Naive thymus-derived CD8-positive, alpha-beta T cell (primary cell): ENCODE data around the gene BBS2. TPM values are rescaled to one million over a fixed set of nuclear protein-coding genes. Genes with fewer than 3 reads are reported as not detected.

Source experiments
- ATAC-seq, 2 donors: fragments of 150-1000 bp; cut with Tn5 transposase in 1 of 2; sonication (Bioruptor Pico), chemical (Tn5 transposase) in 1 of 2; 1 replicate in 1 of 2; 2 replicates in 1 of 2; pipeline ENCODE4 v1.10.0; 2021; ENCODE audit warnings: mild to moderate bottlenecking in 2 of 2, moderate library complexity in 2 of 2
- POLR2A ChIA-PET: fragments of 350-600 bp; sonication (Branson Sonifier 250); formaldehyde crosslinking; loops from one replicate; lab custom pipeline; 2021; ENCODE audit warnings: antibody characterized with exemption; lab: Charles Lee
- DNase-seq, 10 donors: peaks; one replicate each; pipeline versions ENCODE4 v3.0.0 to v3.0.0-alpha.2; 2020 to 2022
- H3K27ac Mint-ChIP-seq, 10 donors: one replicate each; pipeline ENCODE4 v1.8.0; 2020 to 2022; ENCODE audit warnings: mild to moderate bottlenecking in 10 of 10, mixed read lengths in 10 of 10, moderate library complexity in 4 of 10, inconsistent platforms in 1 of 10
- H3K27me3 Mint-ChIP-seq, 5 donors: one replicate each; pipeline ENCODE4 v1.8.0; 2021 to 2022; ENCODE audit warnings: mixed read lengths in 5 of 5
- H3K36me3 Mint-ChIP-seq, 3 donors: one replicate each; pipeline ENCODE4 v1.8.0; 2020 to 2022; ENCODE audit warnings: mixed read lengths in 3 of 3, mild to moderate bottlenecking in 2 of 3, inconsistent platforms in 1 of 3
- H3K4me1 Mint-ChIP-seq, 4 donors: one replicate each; pipeline ENCODE4 v1.8.0; 2021 to 2022; ENCODE audit warnings: mixed read lengths in 4 of 4
- H3K4me3 Mint-ChIP-seq, 10 donors: one replicate each; pipeline ENCODE4 v1.8.0; 2020 to 2022; ENCODE audit warnings: mild to moderate bottlenecking in 10 of 10, mixed read lengths in 10 of 10, moderate library complexity in 6 of 10, inconsistent platforms in 1 of 10
- H3K9me3 Mint-ChIP-seq, 9 donors: one replicate each; pipeline ENCODE4 v1.8.0; 2020 to 2022; ENCODE audit warnings: mixed read lengths in 9 of 9, mild to moderate bottlenecking in 3 of 9, inconsistent platforms in 1 of 9, moderate library complexity in 1 of 9
- polyA plus RNA-seq, 3 donors: library from polyadenylated mRNA; unstranded; fragments of 300-500 nt; fragmentation: Illumina TruSeq; gene quantifications; one replicate each; pipeline ENCODE4 v1.2.3, GENCODE V29; 2021
- total RNA-seq, 8 experiments: library from RNA in 2 of 8; stranded (reverse) in 2 of 8; gene quantifications; one replicate each; pipeline ENCODE4 v1.2.3 and lab custom pipeline; 2021 to 2026

Gene BBS2
- total and polyA plus RNA-seq, 5 experiments from 2014 or later = 35.7 to 107 (median 37.6) TPM

DNA sequence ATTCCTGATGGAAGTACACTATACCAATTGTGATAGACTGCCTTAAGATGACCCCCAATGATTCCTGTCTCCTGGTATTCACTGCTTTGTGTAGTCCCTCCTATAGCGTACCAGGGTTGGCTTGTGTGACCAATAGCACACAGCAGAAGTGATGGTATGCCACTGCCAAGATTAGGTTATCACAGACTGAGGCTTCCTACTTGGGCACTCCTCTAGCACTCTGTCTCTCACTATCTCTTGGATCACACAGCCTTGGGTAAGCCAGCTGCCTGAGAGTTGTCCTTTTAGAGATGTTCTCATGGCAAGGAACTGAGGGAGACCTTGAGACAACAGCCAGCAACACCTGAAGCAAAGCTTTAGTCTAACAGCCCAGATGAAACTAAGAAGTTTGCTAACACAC lies 81.8 kb downstream of the BBS2 start:
- H3K4me1 Mint-ChIP-seq = peaks cover 0 to 14% (median 4%) of the 10 kb centered on the region in 4 donors
- H3K36me3 Mint-ChIP-seq = peaks cover 0 to 76% (median 7%) of the 10 kb centered on the region in 3 donors
- POLR2A ChIA-PET = interaction anchor here (0.7 kb wide), 1 partner anchor 847 kb away, joined by 3 read pairs; no protein-coding TSS in a partner anchor
- DNase-seq = no peak
- H3K27me3 Mint-ChIP-seq = no peaks in the 10 kb centered on the region
- peak overlapping the region in 3 of 10 donors; percentile 10 to 72 (median 58) for H3K27ac Mint-ChIP-seq
- H3K4me3 Mint-ChIP-seq = no peak overlapping the region
- no peak for ATAC-seq
- H3K9me3 Mint-ChIP-seq = no peaks in the 10 kb centered on the region

DNA sequence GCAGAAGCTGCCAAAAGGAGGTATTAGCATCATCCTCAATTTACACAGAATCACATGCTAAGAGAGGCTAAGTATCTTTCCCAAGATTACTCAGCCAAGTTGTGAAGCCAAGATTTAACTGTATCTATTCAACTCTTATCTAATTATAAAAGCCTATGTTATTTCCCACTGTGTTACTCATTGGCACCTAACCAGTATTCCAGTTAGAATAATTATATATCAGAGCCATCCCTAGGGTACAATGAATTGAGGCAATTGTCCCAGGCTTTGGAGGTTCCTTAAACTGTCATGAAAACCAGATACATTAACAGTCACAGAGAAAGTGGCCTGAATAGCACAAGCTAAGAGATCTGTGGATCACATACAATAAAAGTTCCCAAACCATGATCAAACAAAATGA lies 83.6 kb downstream of the BBS2 start:
- DNase-seq (no peak), ATAC-seq (no peak)
- Mint-ChIP-seq H3K36me3 (peaks cover 0 to 77% (median 7%) of the 10 kb centered on the region in 3 donors), H3K9me3 (no peaks in the 10 kb centered on the region), H3K27me3 (no peaks in the 10 kb centered on the region), H3K27ac (no peak overlapping the region), H3K4me1 (peaks cover 0 to 6% (median 3%) of the 10 kb centered on the region in 4 donors), H3K4me3 (no peak overlapping the region)
- POLR2A ChIA-PET = no interaction called here

Other genes starting within 250 kb of the BBS2 start
- 10 to 100 TPM; 74.0 to 83.0 TPM for gene AMFR, start 94.5 kb downstream of the BBS2 start, total RNA-seq
- gene AMFR, start 94.5 kb downstream of the BBS2 start, polyA plus RNA-seq = 10 to 100 TPM; 24.2 to 38.4 (median 36.2) TPM
- gene NUDT21, start 68.7 kb downstream of the BBS2 start, total RNA-seq = 100 to 1,000 TPM; 111 to 118 TPM
- 10 to 100 TPM; 55.5 to 74.1 (median 71.8) TPM for gene NUDT21, start 68.7 kb downstream of the BBS2 start, polyA plus RNA-seq
- gene OGFOD1, start 68.5 kb downstream of the BBS2 start, total RNA-seq = 10 to 100 TPM; 48.0 to 55.0 TPM
- 100 to 1,000 TPM in 2 of 3 donors, 10 to 100 TPM in 1; 94.1 to 109 (median 103) TPM for gene OGFOD1, start 68.5 kb downstream of the BBS2 start, polyA plus RNA-seq
- gene MT4, start 45.0 kb upstream of the BBS2 start, total RNA-seq = not detected
- not detected for gene MT4, start 45.0 kb upstream of the BBS2 start, polyA plus RNA-seq
- gene MT3, start 69.5 kb upstream of the BBS2 start, total RNA-seq = 1 to 10 TPM; 1.8 to 3.1 TPM
- gene MT3, start 69.5 kb upstream of the BBS2 start, polyA plus RNA-seq = 10 to 100 TPM in 2 of 3 donors, 1 to 10 TPM in 1; 8.6 to 19.9 (median 19.2) TPM
- gene MT2A, start 88.6 kb upstream of the BBS2 start, total RNA-seq = 10 to 100 TPM; 32.3 to 39.0 TPM
- 100 to 1,000 TPM; 248 to 303 (median 294) TPM for gene MT2A, start 88.6 kb upstream of the BBS2 start, polyA plus RNA-seq
- gene MT1E, start 105.8 kb upstream of the BBS2 start, total RNA-seq = 1 to 10 TPM; 1.3 to 1.6 TPM
- 10 to 100 TPM in 2 of 3 donors, 1 to 10 TPM in 1; 7.1 to 21.9 (median 10.5) TPM for gene MT1E, start 105.8 kb upstream of the BBS2 start, polyA plus RNA-seq
- gene MT1M, start 112.6 kb upstream of the BBS2 start, total RNA-seq = not detected
- not detected for gene MT1M, start 112.6 kb upstream of the BBS2 start, polyA plus RNA-seq
- gene MT1A, start 118.6 kb upstream of the BBS2 start, total RNA-seq = not detected
- not detected for gene MT1A, start 118.6 kb upstream of the BBS2 start, polyA plus RNA-seq
- gene MT1B, start 131.9 kb upstream of the BBS2 start, total RNA-seq = not detected
- gene MT1B, start 131.9 kb upstream of the BBS2 start, polyA plus RNA-seq = not detected
- 10 to 100 TPM; 18.4 to 18.9 TPM for gene MT1F, start 137.9 kb upstream of the BBS2 start, total RNA-seq
- 10 to 100 TPM; 82.3 to 97.4 (median 94.2) TPM for gene MT1F, start 137.9 kb upstream of the BBS2 start, polyA plus RNA-seq
- not detected for gene MT1G, start 148.0 kb upstream of the BBS2 start, total RNA-seq
- under 1 TPM in 1 of 3 donors, not detected in 2; 0.74 TPM for gene MT1G, start 148.0 kb upstream of the BBS2 start, polyA plus RNA-seq
- gene MT1H, start 149.8 kb upstream of the BBS2 start, total RNA-seq = not detected
- gene MT1H, start 149.8 kb upstream of the BBS2 start, polyA plus RNA-seq = not detected
- gene MT1X, start 162.4 kb upstream of the BBS2 start, total RNA-seq = 10 to 100 TPM; 27.6 to 31.1 TPM
- 100 to 1,000 TPM; 185 to 201 (median 201) TPM for gene MT1X, start 162.4 kb upstream of the BBS2 start, polyA plus RNA-seq
- 10 to 100 TPM; 82.5 to 85.0 TPM for gene NUP93, start 210.1 kb upstream of the BBS2 start, total RNA-seq
- gene NUP93, start 210.1 kb upstream of the BBS2 start, polyA plus RNA-seq = 100 to 1,000 TPM in 1 of 3 donors, 10 to 100 TPM in 2; 66.6 to 104 (median 77.5) TPM